Measurements from ENCODE around the gene NHEJ1.

DNA sequence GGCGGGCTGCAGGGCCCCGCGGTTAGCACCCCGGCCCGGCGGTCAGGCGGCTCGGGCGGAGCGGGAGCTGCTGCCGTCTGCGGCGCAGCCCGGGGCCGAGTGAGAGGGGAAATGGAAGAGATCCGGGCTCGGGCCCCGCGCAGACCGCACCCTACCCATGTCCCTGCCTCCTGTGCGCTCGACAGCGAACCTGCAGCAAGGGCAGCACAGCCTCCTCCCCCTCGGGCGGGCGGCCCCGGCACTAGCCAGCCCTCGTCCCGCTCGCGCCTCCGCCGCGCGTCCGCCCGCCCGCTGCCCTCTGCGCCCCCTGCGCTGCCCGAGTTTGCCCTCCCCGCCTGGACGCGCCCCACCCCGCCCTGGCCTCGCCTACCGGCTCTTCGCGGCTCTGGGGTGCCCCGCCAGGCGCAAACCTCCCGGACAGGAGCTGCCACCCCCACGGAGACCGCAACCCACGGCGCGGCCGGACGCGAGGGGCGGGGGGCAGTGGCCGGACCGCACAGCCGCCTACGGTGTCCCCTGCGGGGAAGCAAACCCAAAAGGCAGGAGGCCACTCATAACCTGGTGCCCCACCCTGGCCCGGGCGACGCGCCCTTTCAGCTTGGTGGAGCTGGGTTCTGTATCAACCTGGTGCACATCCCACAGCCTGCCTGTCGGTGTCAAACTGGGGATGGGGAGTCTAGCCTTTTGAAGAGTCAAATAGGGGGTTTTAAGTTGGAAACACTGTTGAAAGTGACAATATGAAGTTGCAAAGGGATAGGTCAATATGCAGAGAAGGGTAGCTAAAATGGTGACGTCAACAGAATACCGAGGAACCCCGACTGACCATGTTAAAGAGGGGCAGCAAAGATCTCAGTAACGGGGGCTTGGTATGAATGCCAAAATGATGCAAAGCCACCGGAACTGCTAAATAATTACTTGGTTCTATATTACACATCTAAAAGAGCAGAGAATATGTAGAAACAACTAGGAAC lies 99.5 kb downstream of the NHEJ1 start, which contains the start of gene IHH:
- TF ChIP-seq, protein P1, sequence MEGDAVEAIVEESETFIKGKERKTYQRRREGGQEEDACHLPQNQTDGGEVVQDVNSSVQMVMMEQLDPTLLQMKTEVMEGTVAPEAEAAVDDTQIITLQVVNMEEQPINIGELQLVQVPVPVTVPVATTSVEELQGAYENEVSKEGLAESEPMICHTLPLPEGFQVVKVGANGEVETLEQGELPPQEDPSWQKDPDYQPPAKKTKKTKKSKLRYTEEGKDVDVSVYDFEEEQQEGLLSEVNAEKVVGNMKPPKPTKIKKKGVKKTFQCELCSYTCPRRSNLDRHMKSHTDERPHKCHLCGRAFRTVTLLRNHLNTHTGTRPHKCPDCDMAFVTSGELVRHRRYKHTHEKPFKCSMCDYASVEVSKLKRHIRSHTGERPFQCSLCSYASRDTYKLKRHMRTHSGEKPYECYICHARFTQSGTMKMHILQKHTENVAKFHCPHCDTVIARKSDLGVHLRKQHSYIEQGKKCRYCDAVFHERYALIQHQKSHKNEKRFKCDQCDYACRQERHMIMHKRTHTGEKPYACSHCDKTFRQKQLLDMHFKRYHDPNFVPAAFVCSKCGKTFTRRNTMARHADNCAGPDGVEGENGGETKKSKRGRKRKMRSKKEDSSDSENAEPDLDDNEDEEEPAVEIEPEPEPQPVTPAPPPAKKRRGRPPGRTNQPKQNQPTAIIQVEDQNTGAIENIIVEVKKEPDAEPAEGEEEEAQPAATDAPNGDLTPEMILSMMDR (conservative IDR thresholded peaks at IDR 0.05; ENCODE audit: low read depth, low read length): no peak
- peak; percentile 78 for TF ChIP-seq EZH2phosphoT487 (IDR thresholded peaks at IDR 0.05; ENCODE audit: borderline replicate concordance, low read length)
- peak; percentile 95 for TF ChIP-seq EZH2 (IDR thresholded peaks at IDR 0.05; ENCODE audit: low read length, unreplicated experiment)

Measured in PC-3 (cell line).